Left lung (tissue), 10 donors: ENCODE data around the gene ILDR2. TPM values are rescaled to one million over a fixed set of nuclear protein-coding genes. Genes with fewer than 3 reads are reported as not detected.

Source experiments
- ATAC-seq: fragments of 200-7000 bp; cut with Tn5 transposase; one replicate; pipeline ENCODE4 v1.9.1; 2020; ENCODE audit warnings: moderate library complexity
- DNase-seq, 4 donors: peaks; one replicate each; pipeline ENCODE4 v3.0.0-alpha.2; 2013 to 2020
- H3K27ac ChIP-seq, 2 donors: fragments of 200-600 bp; sonication (generic) in 1 of 2; one replicate each; pipeline versions ENCODE4 v1.5.0 to v1.8.0; 2020 to 2021
- H3K27me3 ChIP-seq, 2 donors: fragments of 200-600 bp; sonication (generic) in 1 of 2; one replicate each; pipeline versions ENCODE4 v1.5.0 to v1.8.0; 2020 to 2021
- H3K36me3 ChIP-seq, 2 donors: fragments of 200-600 bp; sonication (generic) in 1 of 2; one replicate each; pipeline versions ENCODE4 v1.5.0 to v1.8.0; 2020 to 2021
- H3K4me1 ChIP-seq, 2 donors: fragments of 200-600 bp; one replicate each; pipeline ENCODE4 v1.8.0; 2021
- H3K4me3 ChIP-seq, 2 donors: fragments of 200-600 bp; sonication (generic) in 1 of 2; one replicate each; pipeline versions ENCODE4 v1.5.0 to v1.8.0; 2020 to 2021; ENCODE audit warnings: mild to moderate bottlenecking in 1 of 2
- H3K9me3 ChIP-seq, 2 donors: fragments of 200-600 bp; sonication (generic) in 1 of 2; one replicate each; pipeline versions ENCODE4 v1.5.0 to v1.8.0; 2020 to 2021
- intact Hi-C, 2 donors: fragments of 100-400 bp; cut with DNase I; formaldehyde crosslinking; loops; one replicate each; pipeline versions ENCODE4 v1.11.2 to v1.14.2; 2022
- polyA plus RNA-seq, 6 donors: library from polyadenylated mRNA; unstranded; fragments of 120-200 nt; gene quantifications; one replicate each; pipeline ENCODE4 v1.2.1, GENCODE V29; 2013; ENCODE audit not compliant: insufficient read length in 6 of 6
- total RNA-seq, 2 donors: library from RNA; stranded (reverse); fragmentation: NEBNext Ultra II Directional; extraction: Animal tissue kit (Norgen Biotek cat#: 25700); gene quantifications; one replicate each; pipeline ENCODE4 v1.2.1, GENCODE V29; 2021
- TF ChIP-seq, protein P1 (sequence below), 2 donors: fragments of 200-600 bp; sonication (generic) in 1 of 2; IDR thresholded peaks; one replicate each; pipeline versions ENCODE4 v1.5.0 to v1.8.0; 2021; ENCODE audit warnings: antibody characterized with exemption in 2 of 2
- donor health status: DM: no; HTN: yes; CAD: no.
- donor health status: DM: no; HTN: no; CAD: no.

The ILDR2 gene
- total and polyA plus RNA-seq, 8 donors, result 0.36 to 2.1 (median 0.64) TPM

- no peaks in the 10 kb centered on the region for H3K36me3 ChIP-seq
- intact Hi-C loops, result loop anchor here in 1 of 2 donors (10.0 kb wide), 1 partner anchor 59 kb away; the partner anchor contains the start of gene MAEL
Measured at GRCh38 chr1:166925810-166926478, 49.4 kb downstream of the ILDR2 start.

DNA sequence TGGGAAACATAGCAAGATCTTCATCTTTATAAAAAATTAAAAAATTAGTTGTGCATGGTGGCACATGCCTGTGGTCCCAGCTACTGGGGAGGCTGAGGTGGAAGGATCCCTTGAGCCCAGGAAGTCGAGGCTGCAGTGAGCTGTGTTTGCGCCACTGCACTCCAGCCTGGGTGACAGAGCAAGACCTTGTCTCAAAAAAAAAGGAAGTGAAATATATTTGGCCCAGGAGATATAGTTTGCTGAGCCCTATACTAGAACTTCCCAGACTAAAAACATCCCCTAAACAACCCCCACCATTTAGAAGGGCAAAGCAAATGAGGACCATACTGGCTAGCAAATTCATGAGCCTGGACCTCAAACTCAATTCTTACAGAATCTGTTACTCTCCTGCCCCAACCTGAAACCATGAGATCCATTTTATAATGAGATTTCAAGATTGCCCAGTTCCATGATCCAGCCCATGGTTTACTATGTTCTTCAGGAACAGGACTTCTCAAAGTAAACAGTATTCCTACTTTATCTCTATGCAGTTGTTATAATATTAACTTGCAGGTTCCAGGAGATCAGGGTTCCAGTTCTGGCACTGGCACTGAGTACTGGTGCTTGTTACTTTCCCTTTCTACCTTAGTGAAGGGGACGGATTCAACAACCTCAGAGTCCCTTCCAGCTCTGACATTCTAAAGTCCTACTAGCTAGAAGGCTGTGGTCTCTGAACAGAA is 50.4 kb downstream of the ILDR2 start:
- Histone ChIP-seq H3K36me3 (no peaks in the 10 kb centered on the region), H3K27me3 (peaks cover 23 to 28% of the 10 kb centered on the region in 2 donors), H3K4me1 (peaks cover 0 to 10% of the 10 kb centered on the region in 2 donors), H3K9me3 (no peaks in the 10 kb centered on the region), H3K27ac (no peak overlapping the region), H3K4me3 (no peak overlapping the region)
- TF ChIP-seq, protein P1, sequence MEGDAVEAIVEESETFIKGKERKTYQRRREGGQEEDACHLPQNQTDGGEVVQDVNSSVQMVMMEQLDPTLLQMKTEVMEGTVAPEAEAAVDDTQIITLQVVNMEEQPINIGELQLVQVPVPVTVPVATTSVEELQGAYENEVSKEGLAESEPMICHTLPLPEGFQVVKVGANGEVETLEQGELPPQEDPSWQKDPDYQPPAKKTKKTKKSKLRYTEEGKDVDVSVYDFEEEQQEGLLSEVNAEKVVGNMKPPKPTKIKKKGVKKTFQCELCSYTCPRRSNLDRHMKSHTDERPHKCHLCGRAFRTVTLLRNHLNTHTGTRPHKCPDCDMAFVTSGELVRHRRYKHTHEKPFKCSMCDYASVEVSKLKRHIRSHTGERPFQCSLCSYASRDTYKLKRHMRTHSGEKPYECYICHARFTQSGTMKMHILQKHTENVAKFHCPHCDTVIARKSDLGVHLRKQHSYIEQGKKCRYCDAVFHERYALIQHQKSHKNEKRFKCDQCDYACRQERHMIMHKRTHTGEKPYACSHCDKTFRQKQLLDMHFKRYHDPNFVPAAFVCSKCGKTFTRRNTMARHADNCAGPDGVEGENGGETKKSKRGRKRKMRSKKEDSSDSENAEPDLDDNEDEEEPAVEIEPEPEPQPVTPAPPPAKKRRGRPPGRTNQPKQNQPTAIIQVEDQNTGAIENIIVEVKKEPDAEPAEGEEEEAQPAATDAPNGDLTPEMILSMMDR (IDR thresholded peaks at IDR 0.05), result no peak
- intact Hi-C loops, result loop anchor here in 1 of 2 donors (10.0 kb wide), 1 partner anchor 60 kb away; the partner anchor contains the start of gene MAEL
- DNase-seq (no peak), ATAC-seq (no peak)

More at GRCh38 chr1:166925810-166926478, 49.4 kb downstream of the ILDR2 start:
- Histone ChIP-seq H3K4me1 (peaks cover 0 to 3% of the 10 kb centered on the region in 2 donors), H3K27me3 (peaks cover 13 to 19% of the 10 kb centered on the region in 2 donors), H3K9me3 (no peaks in the 10 kb centered on the region), H3K27ac (no peak overlapping the region), H3K4me3 (no peak overlapping the region)
- TF ChIP-seq, protein P1 (IDR thresholded peaks at IDR 0.05), result no peak
- ATAC-seq, result no peak
- DNase-seq, result no peak

GRCh38 chr1:166920561-166921475 is 54.5 kb downstream of the ILDR2 start:
- ATAC-seq, result peak; percentile 68
- DNase-seq, result peak in 2 of 4 donors; percentile 14 to 78
- Histone ChIP-seq H3K4me1 (peaks cover 0 to 10% of the 10 kb centered on the region in 2 donors), H3K4me3 (peak overlapping the region; percentile 19 to 28), H3K36me3 (no peaks in the 10 kb centered on the region), H3K27me3 (peaks cover 30 to 44% of the 10 kb centered on the region in 2 donors), H3K27ac (no peak overlapping the region), H3K9me3 (no peaks in the 10 kb centered on the region)
- intact Hi-C loops, result loop anchor here in 1 of 2 donors (10.0 kb wide), 1 partner anchor 64 kb away; the partner anchor contains the start of gene MAEL
- TF ChIP-seq, protein P1 (IDR thresholded peaks at IDR 0.05), result no peak

- H3K9me3 ChIP-seq, result no peaks in the 10 kb centered on the region
- H3K4me3 ChIP-seq, result no peak overlapping the region
- TF ChIP-seq, protein P1 (IDR thresholded peaks at IDR 0.05), result no peak
- no peaks in the 10 kb centered on the region for H3K36me3 ChIP-seq
- intact Hi-C loops, result no loop called here
- peaks cover 30 to 44% of the 10 kb centered on the region in 2 donors for H3K27me3 ChIP-seq
- DNase-seq (no peak), ATAC-seq (no peak)
- peaks cover 0 to 10% of the 10 kb centered on the region in 2 donors for H3K4me1 ChIP-seq
- H3K27ac ChIP-seq, result no peak overlapping the region
Measured at GRCh38 chr1:166918956-166919316, 56.4 kb downstream of the ILDR2 start.
